GM12801 (cell line): Measurements from ENCODE around the gene MUC5AC.

Experiments used
- TF ChIP-seq, protein P1 (sequence below): IDR thresholded peaks from one replicate; pipeline ENCODE4 v1.5.1; 2011; ENCODE audit warnings: control low read depth; ENCODE audit not compliant: insufficient read length; ENCODE audit errors: extremely low read depth

Gene MUC5AC

GRCh38 chr11:1225386-1226225 is 67.9 kb downstream of the MUC5AC start:
- TF ChIP-seq, protein P1, sequence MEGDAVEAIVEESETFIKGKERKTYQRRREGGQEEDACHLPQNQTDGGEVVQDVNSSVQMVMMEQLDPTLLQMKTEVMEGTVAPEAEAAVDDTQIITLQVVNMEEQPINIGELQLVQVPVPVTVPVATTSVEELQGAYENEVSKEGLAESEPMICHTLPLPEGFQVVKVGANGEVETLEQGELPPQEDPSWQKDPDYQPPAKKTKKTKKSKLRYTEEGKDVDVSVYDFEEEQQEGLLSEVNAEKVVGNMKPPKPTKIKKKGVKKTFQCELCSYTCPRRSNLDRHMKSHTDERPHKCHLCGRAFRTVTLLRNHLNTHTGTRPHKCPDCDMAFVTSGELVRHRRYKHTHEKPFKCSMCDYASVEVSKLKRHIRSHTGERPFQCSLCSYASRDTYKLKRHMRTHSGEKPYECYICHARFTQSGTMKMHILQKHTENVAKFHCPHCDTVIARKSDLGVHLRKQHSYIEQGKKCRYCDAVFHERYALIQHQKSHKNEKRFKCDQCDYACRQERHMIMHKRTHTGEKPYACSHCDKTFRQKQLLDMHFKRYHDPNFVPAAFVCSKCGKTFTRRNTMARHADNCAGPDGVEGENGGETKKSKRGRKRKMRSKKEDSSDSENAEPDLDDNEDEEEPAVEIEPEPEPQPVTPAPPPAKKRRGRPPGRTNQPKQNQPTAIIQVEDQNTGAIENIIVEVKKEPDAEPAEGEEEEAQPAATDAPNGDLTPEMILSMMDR, result no peak

DNA sequence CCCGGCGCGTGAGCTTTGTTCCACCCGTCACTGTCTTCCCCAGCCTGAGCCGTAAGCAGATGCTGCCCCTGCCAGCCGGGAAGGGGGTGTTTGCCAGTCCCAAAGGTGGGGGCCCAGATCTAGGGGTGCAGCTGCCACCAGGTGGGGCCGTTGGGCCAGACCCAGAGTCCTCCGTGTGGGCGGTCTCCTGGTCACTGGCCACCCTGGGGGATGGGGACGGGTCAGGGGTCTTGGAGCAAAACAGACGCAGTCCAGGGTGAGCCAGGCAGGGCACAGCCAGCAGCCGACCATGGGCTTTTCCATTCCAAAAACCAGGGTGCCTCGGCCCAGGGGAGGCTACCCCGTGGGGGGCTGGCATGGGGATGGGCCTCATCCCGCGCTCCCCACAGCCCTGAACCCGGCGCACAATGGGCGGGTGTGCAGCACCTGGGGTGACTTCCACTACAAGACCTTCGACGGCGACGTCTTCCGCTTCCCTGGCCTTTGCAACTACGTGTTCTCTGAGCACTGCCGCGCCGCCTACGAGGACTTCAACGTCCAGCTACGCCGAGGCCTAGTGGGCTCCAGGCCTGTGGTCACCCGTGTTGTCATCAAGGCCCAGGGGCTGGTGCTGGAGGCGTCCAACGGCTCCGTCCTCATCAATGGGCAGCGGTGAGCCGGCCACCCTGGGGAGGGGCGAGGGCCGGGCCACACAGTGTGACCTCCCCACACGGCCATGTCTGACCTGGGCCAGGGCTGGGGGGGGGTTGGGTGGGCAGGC is 68.7 kb downstream of the MUC5AC start:
- TF ChIP-seq, protein P1, result no peak

DNA sequence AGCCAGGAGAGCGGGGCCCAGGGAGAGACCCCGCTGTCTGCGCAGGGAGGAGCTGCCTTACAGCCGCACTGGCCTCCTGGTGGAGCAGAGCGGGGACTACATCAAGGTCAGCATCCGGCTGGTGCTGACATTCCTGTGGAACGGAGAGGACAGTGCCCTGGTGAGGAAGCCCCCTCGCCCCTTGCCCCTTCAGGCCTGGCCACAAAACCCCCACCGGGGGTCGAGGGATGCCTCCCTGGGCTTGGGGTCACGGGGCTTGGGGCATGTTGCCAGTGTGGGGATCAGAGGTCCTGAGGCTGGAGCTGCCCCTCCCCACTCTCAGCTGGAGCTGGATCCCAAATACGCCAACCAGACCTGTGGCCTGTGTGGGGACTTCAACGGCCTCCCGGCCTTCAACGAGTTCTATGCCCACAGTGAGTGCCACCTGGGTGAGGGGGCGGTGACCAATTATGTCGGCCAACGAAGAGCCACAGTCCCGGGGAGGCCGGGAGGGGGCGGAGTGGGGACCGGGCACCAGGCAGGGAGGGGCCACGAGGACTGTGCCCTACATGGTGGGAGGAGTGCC is 69.3 kb downstream of the MUC5AC start:
- TF ChIP-seq, protein P1, result no peak

GRCh38 chr11:1227551-1228100 is 69.9 kb downstream of the MUC5AC start:
- TF ChIP-seq, protein P1, result no peak

- TF ChIP-seq, protein P1, result no peak
These were observed 70.5 kb downstream of the MUC5AC start for GRCh38 chr11:1228101-1228821.

DNA sequence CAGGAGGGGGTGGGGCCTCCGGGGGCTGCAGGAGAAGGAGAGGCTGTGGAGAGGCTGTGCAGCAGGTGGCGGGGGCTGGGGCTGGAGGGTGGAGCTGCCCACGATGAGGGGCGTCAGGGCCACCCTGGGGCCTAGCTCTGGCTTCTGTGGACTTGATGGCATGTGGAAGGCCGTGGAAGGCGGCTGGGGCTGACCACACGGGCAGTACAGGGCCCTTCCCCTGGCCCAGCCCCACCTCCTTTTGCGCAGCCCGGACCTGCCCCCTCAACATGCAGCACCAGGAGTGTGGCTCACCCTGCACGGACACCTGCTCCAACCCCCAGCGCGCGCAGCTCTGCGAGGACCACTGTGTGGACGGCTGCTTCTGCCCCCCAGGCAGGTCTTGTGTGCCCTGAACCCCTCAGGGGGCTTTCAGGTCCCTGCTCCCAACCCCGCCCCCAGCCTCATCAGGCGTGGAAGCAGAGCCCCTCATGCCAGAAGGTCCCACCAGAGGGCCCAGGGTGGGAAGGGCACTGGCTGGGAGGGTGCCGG is 71.2 kb downstream of the MUC5AC start:
- TF ChIP-seq, protein P1, result no peak
